HG03469 (cell line): ENCODE data around the gene MPP3.

ENCODE experiments used
- ATAC-seq: cut with Tn5 transposase; IDR thresholded peaks from one replicate; pipeline ENCODE4 v1.9.1; 2021; ENCODE audit warnings: mild to moderate bottlenecking, moderate library complexity, moderate number of reproducible peaks; ENCODE audit not compliant: unreplicated experiment

MPP3 gene

DNA sequence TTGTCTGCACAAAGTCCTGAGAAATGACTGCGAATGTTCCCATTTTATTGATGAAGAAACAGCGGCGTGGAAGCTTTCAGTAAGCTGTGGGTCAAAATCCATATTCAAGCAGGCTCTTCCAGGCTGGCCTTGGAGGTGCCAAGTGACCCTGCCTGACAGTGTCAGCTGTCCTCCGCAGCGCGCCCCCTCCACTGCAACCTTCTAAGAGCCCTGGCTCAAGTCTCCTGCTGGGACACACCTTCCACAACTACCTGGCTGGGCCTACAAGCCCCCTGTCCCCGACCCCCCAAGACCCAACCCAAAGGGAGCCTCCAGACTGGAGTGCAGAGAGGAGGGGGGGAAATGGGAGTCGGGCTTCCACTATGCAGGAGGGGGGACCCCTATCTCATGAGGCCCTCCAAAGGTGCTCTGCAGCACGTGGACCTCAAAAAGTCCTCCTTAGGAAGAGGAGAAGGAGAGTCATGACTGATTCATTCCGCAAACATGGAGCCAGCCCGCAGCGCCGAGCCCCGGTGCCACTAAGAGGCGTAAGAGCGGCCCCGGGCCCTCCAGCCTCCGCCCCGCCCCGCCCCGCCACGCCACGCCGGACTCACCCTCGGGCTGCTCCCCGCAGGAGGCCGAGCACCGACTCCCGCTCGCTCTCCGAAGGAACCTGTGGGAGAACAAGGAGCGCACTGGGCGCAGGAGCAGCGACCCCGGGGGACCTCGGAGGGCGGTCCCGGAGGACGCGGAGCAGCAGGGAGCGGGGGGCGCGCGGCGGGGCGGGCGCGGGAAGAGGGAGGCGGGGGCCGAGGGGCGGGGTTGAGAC lies 574 bp downstream of the MPP3 start:
- ATAC-seq: no peak

DNA sequence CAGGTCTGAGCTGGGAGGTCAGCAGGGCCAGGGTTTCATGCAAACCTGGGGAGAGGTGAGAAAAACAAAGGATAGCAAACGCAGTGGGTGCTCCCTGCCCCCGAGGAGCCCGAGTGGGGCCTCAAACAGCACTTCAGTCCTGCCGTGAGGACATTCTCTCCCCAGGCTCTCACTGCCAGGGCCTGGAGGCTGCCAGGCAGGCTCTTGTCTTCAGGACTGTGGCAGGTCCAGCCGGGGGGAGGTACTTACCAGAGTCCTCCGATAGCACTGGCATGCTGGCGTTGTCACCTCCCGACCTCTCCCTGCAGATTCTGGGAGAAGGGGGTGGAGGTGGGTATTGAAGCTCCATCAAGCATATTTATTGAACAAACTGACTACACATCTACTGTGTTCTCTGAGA lies 1.3 kb downstream of the MPP3 start:
- no peak for ATAC-seq

DNA sequence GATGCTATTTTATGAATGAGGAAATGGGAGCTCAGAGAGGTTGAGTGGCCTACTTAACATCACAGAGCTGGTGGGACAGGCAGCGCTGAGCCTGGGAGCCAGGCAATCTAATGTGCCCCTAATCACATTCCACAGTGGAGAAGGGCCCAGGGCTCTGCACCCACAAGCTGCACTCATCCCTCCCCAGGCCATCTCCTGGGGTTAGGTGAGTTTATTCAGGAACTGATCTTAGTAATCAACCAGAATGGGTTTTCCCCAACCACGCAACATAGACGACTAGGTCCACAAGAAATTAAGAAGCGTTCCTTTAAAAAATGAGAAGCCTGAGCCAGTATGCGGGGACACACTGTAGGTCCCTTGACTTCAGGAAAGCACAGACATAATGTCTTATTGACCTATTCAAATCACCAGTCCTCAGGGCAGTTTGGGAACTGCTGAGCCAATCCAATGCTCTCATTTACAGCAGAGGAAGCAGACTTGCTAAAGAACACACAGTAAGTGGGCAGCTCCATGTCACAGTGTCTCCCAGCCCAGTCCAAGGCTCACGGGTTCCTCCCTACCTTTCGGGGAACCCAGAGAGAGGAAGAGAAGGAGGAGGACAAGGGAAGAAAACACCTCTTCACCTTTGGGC lies 2.3 kb downstream of the MPP3 start:
- no peak for ATAC-seq

DNA sequence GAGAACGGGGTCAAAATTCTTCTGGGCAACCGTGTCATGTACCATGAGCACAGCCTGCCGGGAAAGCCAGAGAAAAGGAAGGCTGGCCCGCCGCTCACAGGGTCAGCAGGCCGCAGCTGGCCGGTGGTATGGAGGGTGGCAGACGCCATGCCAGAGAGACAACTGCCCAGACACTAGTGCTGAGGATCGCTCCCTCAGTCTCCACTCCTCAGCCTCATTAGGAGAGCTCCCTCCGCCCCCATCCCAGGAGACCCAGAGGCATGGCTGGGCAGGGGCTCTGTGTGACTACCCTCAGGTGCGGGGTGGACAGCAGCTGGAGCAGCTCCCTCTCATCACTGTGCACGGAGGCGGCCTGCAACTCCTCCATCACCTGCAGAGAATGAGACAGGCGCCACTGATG lies 3.2 kb downstream of the MPP3 start:
- no peak for ATAC-seq

DNA sequence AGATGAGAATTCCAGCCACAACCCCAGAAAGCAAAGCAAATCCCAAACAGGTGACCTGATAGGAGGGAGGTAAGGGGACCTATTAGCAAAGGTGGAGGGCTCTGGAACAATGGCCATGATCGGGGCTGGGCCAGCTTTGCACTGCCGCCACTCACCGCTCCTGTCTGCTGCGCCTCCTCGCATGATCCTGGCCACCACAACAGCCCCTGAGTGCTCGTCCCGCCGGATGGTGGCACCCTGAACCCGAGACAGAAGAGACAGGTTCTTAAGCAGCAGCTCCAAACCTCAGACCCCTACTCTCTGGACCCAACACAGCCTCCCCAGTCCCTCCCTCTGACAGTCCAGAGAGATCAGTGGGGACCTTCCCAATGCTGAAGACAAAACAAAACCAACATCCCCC lies 5.3 kb downstream of the MPP3 start:
- no peak for ATAC-seq

DNA sequence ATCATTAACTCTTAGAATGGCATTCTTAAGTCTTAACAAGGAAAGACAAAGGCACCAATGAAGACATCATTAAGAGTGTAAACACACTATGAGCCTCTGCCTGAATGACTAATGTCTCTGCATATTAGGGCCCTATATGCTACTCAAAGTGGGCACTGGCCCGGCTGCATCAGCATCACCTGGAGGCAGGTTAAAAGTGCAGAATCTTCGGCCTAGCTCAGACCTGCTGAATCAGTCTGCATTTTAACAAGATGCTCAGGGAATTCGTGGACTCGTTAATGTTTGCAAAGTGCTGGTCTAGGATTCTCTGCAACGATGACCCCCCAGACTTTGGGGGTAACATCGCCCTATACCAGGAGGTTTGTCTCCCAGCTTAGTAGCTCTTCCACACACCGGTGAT lies 6.7 kb downstream of the MPP3 start:
- ATAC-seq: no peak

DNA sequence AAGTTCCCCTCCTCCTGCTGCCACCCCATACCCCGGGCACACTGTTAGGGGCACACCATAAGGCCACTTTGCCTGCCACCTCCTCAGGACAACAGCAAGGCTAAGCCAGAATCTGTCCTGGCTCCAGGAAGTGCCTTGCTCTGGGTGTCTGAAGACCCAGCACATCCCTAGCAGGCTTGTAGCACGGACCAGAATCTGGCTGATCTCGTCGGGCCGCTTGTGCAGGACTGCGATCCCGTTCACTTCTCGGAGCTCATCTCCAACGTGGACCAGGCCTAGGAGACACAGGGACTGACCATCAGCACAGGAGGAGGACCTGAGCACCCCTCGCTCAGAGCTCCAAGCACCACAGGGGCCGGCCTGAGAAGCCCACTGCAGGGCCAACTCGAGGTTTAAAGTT lies 7.4 kb downstream of the MPP3 start:
- no peak for ATAC-seq

DNA sequence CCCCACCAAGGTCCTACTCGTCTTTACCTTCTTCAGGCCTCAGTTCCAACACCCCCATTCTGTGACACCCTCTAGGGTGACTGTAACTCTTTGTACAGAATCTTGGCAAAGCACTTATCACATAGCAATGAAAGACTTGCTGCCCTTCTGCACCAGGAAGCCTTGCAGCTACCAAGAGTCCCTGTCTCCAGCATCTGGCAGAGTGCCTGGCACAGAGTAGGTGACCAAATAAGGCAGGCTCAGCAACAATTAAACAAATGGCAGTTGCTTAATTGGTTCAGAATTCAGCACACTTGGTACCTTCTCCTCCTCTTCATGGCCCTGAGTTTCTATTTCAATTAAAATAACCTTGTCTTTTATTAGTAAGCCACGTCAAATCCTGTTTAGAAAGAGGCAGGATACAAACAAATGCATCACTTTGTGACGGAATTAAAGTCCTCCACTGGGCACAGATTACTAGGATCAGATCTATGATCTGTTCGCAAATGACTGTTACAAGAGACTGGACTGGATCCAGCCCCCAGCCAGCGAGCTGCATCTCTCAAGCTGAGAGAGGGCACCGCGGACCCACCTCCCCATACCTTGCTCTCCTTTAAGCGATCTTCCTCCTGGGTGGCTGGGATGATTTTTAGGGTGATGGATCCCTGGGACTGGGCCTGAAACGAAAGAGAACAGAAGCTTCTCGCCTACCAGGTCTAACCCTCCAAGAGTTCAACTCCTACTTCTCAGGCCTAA lies 9.4 kb downstream of the MPP3 start:
- ATAC-seq: no peak

DNA sequence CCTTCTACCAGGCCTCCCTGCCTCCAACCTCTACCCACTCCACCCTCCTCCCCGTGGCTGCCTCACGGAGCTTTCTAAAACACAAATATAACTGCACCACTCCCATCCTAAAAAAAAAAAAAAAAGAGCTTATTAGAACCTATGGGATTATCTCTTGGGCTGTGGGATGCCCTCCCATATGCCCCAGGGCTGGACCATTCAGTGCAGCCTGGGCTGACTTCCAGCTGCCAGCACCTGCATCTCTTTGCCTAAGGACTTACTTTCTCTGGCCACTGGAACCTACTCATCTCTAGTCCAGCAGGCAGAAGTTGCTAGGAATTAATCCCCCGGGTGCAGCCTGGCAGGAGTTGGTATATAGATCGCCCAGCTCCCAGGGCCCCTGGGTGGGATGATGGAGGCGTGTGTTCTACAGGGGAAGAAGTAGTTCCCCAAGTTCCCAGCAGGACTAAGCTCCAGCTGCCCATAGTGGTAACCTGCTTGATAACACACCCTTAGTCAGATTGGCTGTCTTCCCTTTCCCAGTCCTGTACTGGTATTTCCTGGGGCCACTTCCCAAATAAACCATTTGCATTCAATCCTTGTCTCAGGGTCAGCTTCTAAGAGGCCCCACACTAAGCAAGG lies 10.3 kb downstream of the MPP3 start:
- ATAC-seq: no peak

DNA sequence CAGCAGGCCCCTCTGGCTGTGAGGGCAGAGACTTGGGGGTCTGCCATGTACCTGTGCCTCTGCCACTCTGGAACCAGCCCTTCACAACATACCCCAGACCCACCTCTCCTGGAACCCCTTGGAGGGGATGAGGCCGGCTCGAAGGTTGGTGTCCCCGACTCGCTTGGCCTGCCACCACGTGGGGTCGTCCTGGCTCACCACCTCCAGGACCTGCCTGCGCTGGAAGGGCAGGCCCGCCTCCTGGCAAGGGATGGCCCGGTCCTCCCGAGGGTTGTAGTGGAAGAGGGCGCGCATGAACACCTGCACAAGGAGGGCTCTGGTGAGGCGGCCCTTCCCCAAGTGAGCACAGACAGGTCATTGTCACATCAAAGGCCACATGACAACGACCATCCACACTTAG lies 12.2 kb downstream of the MPP3 start:
- ATAC-seq: no peak

DNA sequence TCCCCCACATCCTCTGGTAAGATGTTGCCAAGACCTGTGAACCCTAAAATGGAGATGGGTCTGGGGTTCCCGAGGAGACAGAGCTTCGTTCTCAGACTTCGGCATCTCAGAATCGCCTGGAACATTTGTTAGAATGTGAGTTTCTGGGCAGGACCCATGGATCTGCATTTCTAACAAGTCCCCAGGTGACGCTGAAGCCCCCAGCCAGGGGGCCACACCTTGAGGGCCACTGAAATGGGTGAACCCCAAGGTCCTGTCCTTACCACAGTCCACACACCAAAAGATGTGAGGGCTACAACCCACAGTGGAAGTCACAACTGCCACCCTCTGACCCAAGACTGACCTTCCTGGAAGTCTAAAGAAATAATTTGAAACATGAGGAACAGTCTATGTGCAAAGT lies 14.0 kb downstream of the MPP3 start:
- ATAC-seq: no peak

DNA sequence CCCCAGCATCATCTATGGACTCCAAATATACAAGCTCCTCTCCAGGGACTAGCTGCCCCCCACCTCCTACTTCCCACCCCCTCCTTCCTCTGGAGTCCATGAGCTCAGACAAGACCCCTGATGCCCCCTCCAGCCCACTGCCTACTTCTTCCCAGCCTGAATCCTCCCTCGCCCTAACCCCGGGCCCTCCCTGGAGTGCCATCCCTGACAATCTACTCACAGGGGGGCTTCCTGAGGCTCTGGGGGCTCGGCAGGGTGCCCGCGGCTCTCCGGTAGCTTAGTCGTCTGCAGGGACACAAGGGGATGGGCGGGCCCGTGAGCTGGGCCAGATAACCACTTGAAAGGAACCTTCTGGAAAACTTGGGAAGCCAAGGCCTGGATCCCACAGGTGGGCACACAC lies 15.1 kb downstream of the MPP3 start:
- no peak for ATAC-seq

DNA sequence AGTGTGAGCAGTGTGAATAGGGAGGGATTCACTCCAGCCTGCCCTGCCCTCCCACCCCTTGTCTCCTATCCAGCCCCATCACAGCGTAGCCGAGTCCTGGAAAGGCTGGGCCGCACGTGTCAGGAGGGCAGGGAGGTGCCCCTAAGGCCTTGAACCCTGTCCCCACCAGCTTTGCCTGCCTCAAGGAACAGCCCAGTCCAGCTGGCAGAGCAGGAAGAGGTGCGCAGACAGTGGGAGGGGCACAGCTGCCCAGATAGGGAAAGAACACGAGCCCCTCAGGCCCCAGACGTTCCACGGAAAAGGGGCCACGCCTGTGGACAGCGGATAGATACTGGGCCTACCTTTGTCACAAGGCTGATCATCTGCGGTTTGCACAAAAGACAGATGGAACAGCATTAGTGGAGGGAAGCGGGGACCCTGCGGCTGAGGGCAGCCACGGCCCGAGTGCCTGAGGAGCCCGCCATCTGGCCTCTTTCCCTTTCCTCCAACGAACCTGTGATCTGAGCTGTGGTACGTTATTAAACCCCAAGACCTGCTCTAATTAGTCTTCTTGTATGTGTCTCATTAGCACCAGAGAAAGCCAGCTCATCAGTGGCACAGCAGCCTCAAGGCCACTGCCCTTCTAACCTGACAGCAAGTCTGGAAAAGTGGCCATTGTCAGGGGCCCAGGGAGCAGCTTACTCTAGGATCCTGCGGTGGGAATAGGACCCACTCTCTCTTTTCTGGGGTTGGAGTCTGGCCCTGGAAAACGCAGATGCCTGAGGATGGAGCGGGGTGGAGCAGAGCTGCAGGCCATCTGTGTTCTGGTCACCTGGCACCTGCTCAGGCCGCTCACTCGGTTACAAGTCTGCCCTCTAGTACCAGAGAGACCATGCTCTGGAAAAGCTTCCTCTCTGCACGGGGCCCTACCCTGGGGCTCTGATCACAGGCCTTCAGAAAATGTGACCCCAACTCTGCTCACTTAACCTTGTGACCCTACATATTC lies 16.3 kb downstream of the MPP3 start:
- ATAC-seq: no peak

DNA sequence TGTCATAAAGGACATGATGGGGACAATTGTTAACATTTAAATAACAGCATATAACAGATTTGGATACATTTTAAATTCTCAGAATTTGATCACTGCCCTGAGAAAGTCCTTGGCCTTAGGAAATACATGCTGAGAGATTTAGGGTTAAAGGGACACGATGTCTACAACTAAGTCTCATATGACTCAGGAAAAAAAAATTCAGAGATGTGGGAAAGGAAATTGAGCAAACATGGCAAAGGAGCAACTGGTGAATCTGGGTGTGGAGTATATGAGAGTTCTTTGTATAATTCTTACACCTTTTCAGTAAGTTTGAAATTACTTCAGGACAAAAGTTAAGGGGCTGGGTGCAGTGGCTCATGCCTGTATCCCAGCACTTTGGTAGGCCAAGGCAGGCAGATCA lies 18.2 kb downstream of the MPP3 start:
- no peak for ATAC-seq

DNA sequence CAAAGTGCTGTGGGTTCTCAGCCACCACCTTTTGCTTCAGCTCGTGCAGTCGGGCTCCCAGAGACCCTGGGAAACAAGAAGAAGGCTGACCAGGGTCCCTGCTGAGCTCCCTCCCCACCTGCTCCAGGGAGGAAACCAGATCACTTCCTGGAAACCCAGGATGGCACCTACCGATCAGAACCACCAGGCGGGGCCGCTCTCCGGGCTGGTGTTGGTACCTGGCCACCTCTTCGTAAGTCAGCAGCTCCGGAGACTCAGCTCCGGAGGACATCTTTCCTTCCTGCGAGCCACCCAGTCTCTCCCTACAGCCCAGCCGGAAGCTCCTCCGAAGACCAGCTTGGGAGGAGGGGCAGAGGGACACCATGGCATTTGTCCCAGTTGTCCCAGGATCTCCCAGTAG lies 18.9 kb downstream of the MPP3 start:
- no peak for ATAC-seq

DNA sequence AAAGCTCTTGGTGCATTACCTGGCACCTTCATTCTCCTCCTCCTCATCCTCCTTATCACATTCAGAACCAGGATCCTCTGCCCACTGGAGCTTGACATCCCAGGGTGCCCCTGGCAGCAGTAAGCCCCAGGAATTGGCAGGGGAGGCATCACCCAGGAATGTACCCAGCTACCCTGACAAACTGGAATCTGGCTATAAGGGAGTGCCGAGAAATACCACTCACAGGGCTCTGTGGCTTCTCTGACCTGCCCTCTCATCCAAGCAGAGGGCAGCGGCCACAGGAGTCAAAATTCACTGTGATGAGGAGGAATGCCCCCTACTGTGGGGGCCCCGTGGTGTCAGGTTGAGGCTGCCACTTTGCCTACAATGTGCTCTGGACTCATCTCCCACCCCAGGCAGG lies 19.6 kb downstream of the MPP3 start:
- no peak for ATAC-seq

DNA sequence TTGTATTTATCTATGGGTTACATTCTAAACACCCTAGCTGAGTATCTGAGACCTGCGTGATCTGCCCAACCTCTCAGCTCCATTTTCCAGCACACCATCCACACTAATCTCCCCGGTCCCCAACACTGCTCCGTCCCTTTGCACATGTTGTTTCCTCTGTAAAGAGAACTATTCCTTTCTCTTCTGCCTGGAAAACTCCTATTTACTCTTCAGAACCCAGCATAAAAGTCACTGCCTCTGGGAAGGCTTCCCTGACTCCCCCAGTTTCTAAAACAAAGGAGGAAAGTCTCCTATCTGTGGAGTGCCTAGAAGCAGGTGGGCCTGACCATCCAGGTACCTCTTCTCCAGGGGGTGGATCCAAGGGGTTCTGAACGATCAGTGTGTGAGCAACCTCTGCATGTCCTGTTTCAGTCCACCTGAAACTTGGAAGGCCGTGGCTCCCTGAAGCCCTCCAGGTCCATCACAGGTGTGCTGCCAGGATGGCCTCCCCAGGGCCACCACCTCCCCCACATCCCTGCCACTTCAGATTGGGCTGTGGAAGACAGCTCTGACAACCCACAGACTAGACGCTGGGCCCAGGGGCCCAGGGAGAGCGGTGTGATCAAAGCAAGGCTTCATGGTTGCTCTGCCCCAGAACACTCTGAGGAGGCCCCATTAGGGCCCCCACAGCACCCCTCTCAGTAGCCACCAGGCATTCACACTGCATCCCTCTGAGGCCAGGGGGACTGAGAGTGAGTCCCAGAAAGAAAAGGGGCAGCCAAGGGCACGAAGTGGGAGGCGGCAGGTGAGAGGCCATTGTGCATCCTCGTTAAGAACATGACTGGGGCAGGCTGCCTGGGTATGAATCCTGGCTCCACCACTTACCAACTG lies 20.3 kb downstream of the MPP3 start:
- no peak for ATAC-seq

DNA sequence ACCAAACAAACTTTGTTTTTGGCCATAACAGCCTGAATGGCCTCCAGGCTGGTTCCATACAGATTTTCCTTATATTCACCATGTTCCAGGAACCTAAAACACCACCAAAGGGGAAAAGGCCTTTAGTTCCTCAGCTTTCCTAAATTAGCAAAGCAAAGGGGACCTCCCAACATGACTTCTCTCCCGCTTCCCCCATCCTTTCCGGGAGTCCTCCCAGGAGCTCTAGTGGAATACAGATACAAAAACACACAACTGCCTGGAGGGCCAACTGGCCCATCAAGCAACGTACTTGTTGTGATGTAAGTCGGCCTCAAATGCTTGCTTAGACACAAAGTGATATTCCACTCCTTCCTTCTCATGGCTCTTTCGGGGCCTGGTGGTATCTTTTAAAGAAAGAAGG lies 22.1 kb downstream of the MPP3 start:
- ATAC-seq: no peak

DNA sequence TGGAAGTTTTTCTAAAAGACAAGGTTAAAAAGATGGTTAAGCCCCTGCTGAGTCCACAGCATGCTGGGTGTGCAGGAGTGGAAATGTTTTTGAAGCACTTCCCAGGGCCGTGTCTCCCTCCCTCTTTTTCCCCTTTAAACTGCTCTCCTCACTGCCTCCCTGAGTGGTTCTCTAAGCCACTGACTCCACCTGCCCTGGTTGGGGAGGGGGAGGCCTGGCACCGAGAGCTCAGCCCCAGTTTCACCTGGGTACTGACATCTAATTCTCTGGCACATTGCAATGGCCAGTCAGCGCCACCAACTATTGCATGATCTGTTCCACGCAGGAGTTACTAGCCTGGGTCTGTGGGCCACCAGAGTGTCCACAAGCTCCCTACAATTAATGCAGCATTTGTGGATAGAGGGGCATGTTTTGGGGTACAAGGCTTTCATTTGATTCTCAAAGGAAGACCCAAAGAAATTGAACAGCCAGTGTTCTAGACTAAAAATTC lies 22.7 kb downstream of the MPP3 start:
- no peak for ATAC-seq
